ENCODE measurements around the gene ANKRD55. TPM values are rescaled to one million over a fixed set of nuclear protein-coding genes. Genes with fewer than 3 reads are reported as not detected.

The ANKRD55 gene
- total RNA-seq, 1 donor from 2014 or later = not detected

- peaks cover 0 to 3% of the 10 kb centered on the region in 2 donors for H3K4me1 ChIP-seq
- no peak overlapping the region for H3K27ac ChIP-seq
- H3K27me3 ChIP-seq = no peaks in the 10 kb centered on the region
- H3K36me3 ChIP-seq = no peaks in the 10 kb centered on the region
- H3K4me3 ChIP-seq = no peak overlapping the region
- TF ChIP-seq CTCF (IDR thresholded peaks at IDR 0.05) = no peak
- no peaks in the 10 kb centered on the region for H3K9me3 ChIP-seq
- no peak for DNase-seq (ENCODE audit: low spot score in 2 of 2)
- intact Hi-C loops (cut with DNase I) = no loop called here
Observed at GRCh38 chr5:56093970-56094369, 139.2 kb downstream of the ANKRD55 start.

GRCh38 chr5:56092115-56092514 is 141.0 kb downstream of the ANKRD55 start:
- Histone ChIP-seq H3K27me3 (no peaks in the 10 kb centered on the region), H3K9me3 (no peaks in the 10 kb centered on the region), H3K36me3 (no peaks in the 10 kb centered on the region), H3K4me1 (no peaks in the 10 kb centered on the region), H3K4me3 (no peak overlapping the region), H3K27ac (no peak overlapping the region)
- intact Hi-C loops (cut with DNase I) = no loop called here
- DNase-seq (ENCODE audit: low spot score in 2 of 2) = no peak
- no peak for TF ChIP-seq CTCF (IDR thresholded peaks at IDR 0.05)

GRCh38 chr5:56091664-56092063 is 141.5 kb downstream of the ANKRD55 start:
- no peak for TF ChIP-seq CTCF (IDR thresholded peaks at IDR 0.05)
- Histone ChIP-seq H3K9me3 (no peaks in the 10 kb centered on the region), H3K27ac (no peak overlapping the region), H3K4me3 (no peak overlapping the region), H3K27me3 (no peaks in the 10 kb centered on the region), H3K36me3 (no peaks in the 10 kb centered on the region), H3K4me1 (no peaks in the 10 kb centered on the region)
- DNase-seq (ENCODE audit: low spot score in 2 of 2) = no peak
- intact Hi-C loops (cut with DNase I) = no loop called here

GRCh38 chr5:56090793-56091460 is 142.2 kb downstream of the ANKRD55 start:
- DNase-seq (ENCODE audit: low spot score in 2 of 2) = peak in 1 of 2 donors; percentile 30

GRCh38 chr5:56088967-56089829 is 143.9 kb downstream of the ANKRD55 start:
- Histone ChIP-seq H3K36me3 (no peaks in the 10 kb centered on the region), H3K9me3 (no peaks in the 10 kb centered on the region), H3K4me1 (no peaks in the 10 kb centered on the region), H3K27ac (no peak overlapping the region), H3K27me3 (no peaks in the 10 kb centered on the region), H3K4me3 (no peak overlapping the region)
- DNase-seq (ENCODE audit: low spot score in 2 of 2) = peak in 1 of 2 donors; percentile 28
- intact Hi-C loops (cut with DNase I) = no loop called here
- TF ChIP-seq CTCF (IDR thresholded peaks at IDR 0.05) = no peak

More at GRCh38 chr5:56090793-56091460, 142.2 kb downstream of the ANKRD55 start:
- intact Hi-C loops (cut with DNase I) = no loop called here
- Histone ChIP-seq H3K27me3 (no peaks in the 10 kb centered on the region), H3K27ac (no peak overlapping the region), H3K4me1 (no peaks in the 10 kb centered on the region), H3K4me3 (no peak overlapping the region), H3K36me3 (no peaks in the 10 kb centered on the region), H3K9me3 (no peaks in the 10 kb centered on the region)
- no peak for TF ChIP-seq CTCF (IDR thresholded peaks at IDR 0.05)

Measured in ascending aorta (tissue), 2 donors.